ENCODE data around the gene KIF4B.

DNA sequence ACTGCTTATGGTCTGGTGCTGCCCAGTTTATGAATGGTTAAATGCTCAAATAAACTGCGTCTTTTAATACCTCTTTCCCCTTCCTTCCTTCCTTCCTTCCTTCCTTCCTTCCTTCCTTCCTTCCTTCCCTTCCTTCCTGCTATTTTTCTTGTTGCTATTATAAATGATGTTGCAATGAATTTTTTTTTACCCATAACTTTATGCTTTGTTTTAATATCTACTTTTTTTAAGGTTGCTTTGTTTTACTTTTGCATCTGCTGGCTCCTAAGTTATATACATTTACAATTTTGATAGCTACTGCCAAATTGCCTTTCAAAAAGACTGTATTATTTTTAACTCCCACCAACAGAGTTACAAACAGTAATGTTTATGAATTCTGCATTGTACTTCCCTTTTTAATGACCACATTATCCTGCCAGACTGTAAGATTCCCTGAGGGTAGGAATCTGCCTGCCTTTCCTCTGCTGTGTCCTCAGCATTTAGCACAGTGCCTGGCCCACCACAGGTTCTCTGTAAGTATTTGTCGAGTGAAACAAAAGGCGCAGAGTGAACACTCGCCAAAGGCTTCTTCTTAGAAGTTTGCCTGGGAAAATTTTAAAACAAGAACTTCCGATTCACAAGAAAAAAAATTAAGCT is 36.9 kb downstream of the KIF4B start:
- TF ChIP-seq POLR2AphosphoS5 (IDR thresholded peaks at IDR 0.05; ENCODE audit: low read depth, low read length) (no peak), FOXP2 (optimal IDR thresholded peaks at IDR 0.05; ENCODE audit: borderline replicate concordance, extremely low read depth, extremely low read length, insufficient read depth) (no peak), SIN3A (IDR thresholded peaks at IDR 0.05; ENCODE audit: borderline replicate concordance, insufficient read depth, low read length) (no peak)
- TF ChIP-seq, protein P1, sequence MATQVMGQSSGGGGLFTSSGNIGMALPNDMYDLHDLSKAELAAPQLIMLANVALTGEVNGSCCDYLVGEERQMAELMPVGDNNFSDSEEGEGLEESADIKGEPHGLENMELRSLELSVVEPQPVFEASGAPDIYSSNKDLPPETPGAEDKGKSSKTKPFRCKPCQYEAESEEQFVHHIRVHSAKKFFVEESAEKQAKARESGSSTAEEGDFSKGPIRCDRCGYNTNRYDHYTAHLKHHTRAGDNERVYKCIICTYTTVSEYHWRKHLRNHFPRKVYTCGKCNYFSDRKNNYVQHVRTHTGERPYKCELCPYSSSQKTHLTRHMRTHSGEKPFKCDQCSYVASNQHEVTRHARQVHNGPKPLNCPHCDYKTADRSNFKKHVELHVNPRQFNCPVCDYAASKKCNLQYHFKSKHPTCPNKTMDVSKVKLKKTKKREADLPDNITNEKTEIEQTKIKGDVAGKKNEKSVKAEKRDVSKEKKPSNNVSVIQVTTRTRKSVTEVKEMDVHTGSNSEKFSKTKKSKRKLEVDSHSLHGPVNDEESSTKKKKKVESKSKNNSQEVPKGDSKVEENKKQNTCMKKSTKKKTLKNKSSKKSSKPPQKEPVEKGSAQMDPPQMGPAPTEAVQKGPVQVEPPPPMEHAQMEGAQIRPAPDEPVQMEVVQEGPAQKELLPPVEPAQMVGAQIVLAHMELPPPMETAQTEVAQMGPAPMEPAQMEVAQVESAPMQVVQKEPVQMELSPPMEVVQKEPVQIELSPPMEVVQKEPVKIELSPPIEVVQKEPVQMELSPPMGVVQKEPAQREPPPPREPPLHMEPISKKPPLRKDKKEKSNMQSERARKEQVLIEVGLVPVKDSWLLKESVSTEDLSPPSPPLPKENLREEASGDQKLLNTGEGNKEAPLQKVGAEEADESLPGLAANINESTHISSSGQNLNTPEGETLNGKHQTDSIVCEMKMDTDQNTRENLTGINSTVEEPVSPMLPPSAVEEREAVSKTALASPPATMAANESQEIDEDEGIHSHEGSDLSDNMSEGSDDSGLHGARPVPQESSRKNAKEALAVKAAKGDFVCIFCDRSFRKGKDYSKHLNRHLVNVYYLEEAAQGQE (IDR thresholded peaks at IDR 0.05; ENCODE audit: insufficient read depth in 1 of 2, low read depth in 2 of 2, low read length in 2 of 2) = no peak

Data from PFSK-1 (cell line).